ENCODE results near the gene SYDE2.
"Not testable (repeated sequence)": the region's sequence is repeated elsewhere in the genome, so short reads cannot be mapped to it uniquely, and the experiment has no call there.

Gene SYDE2

GRCh38 chr1:85168884-85169283 lies 31.9 kb downstream of the SYDE2 start:
- DNase-seq, result no peak

- no peak for DNase-seq
Observed at GRCh38 chr1:85166351-85166750, 34.5 kb downstream of the SYDE2 start.

DNA sequence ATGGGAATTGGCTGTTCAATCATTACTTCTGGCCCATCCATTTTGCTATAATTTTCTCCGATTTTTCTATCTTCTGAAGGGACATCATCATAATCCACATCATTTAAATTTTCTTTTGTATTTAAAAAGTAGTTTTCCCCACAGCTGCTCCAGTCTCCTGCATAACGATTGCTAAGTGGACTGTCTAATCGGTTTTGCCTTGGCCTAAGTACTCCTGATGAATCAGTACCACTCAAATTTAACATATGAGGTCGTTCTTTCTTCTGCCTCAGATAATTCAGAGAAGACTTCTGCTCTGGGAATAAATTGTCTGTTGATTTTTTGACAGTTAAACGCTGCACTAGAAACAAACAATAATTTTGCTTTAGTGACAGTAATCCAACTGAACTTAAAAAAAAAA lies 41.9 kb downstream of the SYDE2 start:
- DNase-seq, result no peak

- no peak for DNase-seq
Observed at GRCh38 chr1:85157436-85157835, 43.4 kb downstream of the SYDE2 start.

- DNase-seq, result no peak
Observed at GRCh38 chr1:85153149-85153891, 47.5 kb downstream of the SYDE2 start.

- no peak for DNase-seq
Observed at GRCh38 chr1:85151446-85151845, 49.4 kb downstream of the SYDE2 start.

GRCh38 chr1:85149805-85150204 lies 51.0 kb downstream of the SYDE2 start:
- DNase-seq, result no peak

GRCh38 chr1:85148524-85149250 lies 52.1 kb downstream of the SYDE2 start:
- DNase-seq, result no peak

DNA sequence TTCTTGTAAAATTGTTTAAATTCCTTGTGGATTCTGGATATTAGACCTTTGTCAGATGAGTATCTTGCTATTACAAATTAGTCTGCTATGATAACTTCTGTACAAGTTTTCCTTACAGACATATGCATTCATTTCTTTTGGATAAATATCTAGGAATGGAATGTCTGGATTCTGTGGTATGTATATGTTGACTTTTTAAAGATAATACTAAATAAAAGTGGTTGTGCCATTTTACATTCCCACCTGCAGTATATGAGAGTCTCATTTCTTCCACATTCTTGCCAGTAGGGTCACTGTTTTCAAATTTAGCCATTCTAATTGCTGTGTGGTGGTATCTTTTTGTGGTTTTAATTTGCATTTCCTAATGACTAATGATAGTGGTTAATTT lies 53.9 kb downstream of the SYDE2 start:
- no peak for DNase-seq

- DNase-seq, result not testable (repeated sequence)
Observed at GRCh38 chr1:85146298-85146971, 54.4 kb downstream of the SYDE2 start.

GRCh38 chr1:85144351-85144750 lies 56.5 kb downstream of the SYDE2 start:
- DNase-seq, result no peak

DNA sequence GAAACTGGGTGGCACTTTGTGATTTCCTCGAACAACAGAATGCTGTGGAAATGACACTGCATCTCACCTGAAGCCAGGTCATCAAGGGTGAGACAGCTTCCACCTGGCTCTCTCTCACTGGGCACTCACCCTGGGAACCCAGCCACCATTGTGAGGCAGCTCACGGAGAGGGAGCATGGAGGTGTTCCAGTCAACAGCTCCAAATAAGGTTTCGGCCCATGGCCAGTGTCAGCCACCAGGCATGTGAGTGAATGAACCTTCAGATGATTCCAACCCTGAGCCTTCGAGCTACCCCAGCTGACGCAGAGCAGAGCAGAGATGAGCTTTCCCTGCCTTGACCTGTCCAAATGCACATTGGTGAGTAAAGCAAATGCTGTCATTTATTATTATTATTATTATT lies 58.1 kb downstream of the SYDE2 start:
- no peak for DNase-seq

DNA sequence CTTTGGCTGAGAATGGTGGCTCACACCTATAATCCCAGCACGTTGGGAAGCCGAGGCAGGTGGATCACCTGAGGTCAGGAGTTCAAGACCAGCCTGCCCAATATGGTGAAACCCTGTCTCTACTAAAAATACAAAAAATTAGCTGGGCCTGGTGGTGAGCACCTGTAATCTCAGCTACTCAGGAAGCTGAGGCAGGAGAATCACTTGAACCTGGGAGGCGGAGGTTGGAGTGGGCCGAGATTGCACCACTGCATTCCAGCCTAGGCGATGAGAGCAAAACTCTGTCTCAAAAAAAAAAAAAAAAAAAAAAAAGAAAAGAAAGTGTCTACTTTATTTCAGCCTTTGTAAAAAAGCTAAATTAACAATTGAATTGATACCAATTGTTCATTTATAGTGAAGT lies 62.4 kb downstream of the SYDE2 start:
- not testable (repeated sequence) for DNase-seq

DNA sequence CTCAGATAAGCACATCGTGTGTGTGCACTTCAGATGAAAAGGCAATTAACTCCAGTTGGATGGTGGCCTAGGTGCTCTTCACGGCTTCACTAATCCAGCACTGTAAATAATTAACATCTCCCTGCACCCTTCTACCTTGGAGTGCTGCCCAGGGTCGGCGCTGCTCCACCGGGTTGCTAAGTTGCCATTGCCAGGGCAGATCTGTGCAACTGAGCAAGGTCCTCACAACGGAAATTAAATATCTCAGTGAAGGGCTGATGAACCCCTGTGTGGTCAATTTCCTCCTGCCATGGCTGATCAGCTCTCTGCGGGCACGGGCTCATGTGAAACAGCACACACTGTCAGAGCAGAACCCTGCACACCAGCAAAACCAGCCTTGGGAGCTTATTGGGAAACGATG lies 63.2 kb downstream of the SYDE2 start:
- DNase-seq, result no peak

- DNase-seq, result no peak
Observed at GRCh38 chr1:85135392-85135798, 65.4 kb downstream of the SYDE2 start.

GRCh38 chr1:85134583-85135391 lies 66.0 kb downstream of the SYDE2 start:
- no peak for DNase-seq

GRCh38 chr1:85133565-85134159 lies 67.2 kb downstream of the SYDE2 start:
- no peak for DNase-seq

- DNase-seq, result no peak
Observed at GRCh38 chr1:85132078-85132720, 68.6 kb downstream of the SYDE2 start.

DNA sequence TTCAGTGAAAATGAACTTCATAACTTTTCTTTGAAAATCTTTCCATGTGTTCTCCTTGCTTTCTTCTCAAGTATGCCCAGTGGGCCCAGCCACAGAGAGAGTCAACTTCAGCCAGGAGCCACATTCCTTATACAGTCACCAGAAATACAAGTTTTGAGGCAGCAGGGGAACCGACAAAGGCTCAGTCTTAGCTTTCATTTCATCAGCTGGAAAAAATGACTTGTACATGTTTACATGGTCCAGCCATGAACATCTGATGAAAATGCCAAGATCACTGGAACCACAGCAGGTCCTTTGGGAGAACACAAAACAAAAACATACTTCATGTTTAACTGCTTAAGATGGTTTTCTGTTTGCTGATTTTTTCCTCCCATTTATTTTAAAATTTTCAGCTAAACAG lies 72.5 kb downstream of the SYDE2 start:
- DNase-seq, result no peak

GRCh38 chr1:85125891-85126290 lies 74.9 kb downstream of the SYDE2 start:
- DNase-seq, result no peak

- no peak for DNase-seq
Observed at GRCh38 chr1:85124091-85124490, 76.7 kb downstream of the SYDE2 start.

GRCh38 chr1:85122169-85122568 lies 78.6 kb downstream of the SYDE2 start:
- no peak for DNase-seq

Measured in GF-D8 (cell line).